ENCODE results near the gene LINC00305. TPM values are rescaled to one million over a fixed set of nuclear protein-coding genes. Genes with fewer than 3 reads are reported as not detected.

Gene LINC00305
- total RNA-seq, 1 donor from 2014 or later: not detected

- H3K4me3 Mint-ChIP-seq (ENCODE audit: unreplicated experiment): no peak overlapping the region
- H3K4me1 Mint-ChIP-seq (ENCODE audit: low read depth, unreplicated experiment): peaks cover 5% of the 10 kb centered on the region
- no peaks in the 10 kb centered on the region for H3K36me3 Mint-ChIP-seq (ENCODE audit: unreplicated experiment)
- peaks cover 2% of the 10 kb centered on the region for H3K27me3 Mint-ChIP-seq (ENCODE audit: unreplicated experiment)
- no peak for DNase-seq
- H3K9me3 Mint-ChIP-seq (ENCODE audit: unreplicated experiment): peaks cover 4% of the 10 kb centered on the region
- TF ChIP-seq, protein P1, sequence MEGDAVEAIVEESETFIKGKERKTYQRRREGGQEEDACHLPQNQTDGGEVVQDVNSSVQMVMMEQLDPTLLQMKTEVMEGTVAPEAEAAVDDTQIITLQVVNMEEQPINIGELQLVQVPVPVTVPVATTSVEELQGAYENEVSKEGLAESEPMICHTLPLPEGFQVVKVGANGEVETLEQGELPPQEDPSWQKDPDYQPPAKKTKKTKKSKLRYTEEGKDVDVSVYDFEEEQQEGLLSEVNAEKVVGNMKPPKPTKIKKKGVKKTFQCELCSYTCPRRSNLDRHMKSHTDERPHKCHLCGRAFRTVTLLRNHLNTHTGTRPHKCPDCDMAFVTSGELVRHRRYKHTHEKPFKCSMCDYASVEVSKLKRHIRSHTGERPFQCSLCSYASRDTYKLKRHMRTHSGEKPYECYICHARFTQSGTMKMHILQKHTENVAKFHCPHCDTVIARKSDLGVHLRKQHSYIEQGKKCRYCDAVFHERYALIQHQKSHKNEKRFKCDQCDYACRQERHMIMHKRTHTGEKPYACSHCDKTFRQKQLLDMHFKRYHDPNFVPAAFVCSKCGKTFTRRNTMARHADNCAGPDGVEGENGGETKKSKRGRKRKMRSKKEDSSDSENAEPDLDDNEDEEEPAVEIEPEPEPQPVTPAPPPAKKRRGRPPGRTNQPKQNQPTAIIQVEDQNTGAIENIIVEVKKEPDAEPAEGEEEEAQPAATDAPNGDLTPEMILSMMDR (IDR thresholded peaks at IDR 0.05; ENCODE audit: partially characterized antibody, unreplicated experiment): no peak
- no peak overlapping the region for H3K27ac Mint-ChIP-seq (ENCODE audit: unreplicated experiment)
Measured at GRCh38 chr18:64031411-64031810, 117.5 kb downstream of the LINC00305 start.

Other genes starting within 250 kb of the LINC00305 start
- not detected for gene SERPINB10, start 241.1 kb downstream of the LINC00305 start, total RNA-seq (ENCODE audit: unreplicated experiment)
- gene HMSD, start 199.8 kb downstream of the LINC00305 start, total RNA-seq (ENCODE audit: unreplicated experiment): not detected
- 4.2 TPM for gene SERPINB8, start 179.0 kb downstream of the LINC00305 start, total RNA-seq (ENCODE audit: unreplicated experiment)

Measured in glutamatergic neuron (in vitro differentiated cells).